ENCODE data around the gene MDGA2.

MDGA2 gene

GRCh38 chr14:47471075-47471474 lies 204.3 kb downstream of the MDGA2 start:
- DNase-seq = no peak

GRCh38 chr14:47466916-47467315 lies 208.5 kb downstream of the MDGA2 start:
- DNase-seq = no peak

GRCh38 chr14:47454025-47454424 lies 221.4 kb downstream of the MDGA2 start:
- DNase-seq = no peak

- no peak for DNase-seq
Observed at GRCh38 chr14:47447076-47447475, 228.3 kb downstream of the MDGA2 start.

GRCh38 chr14:47442211-47442610 lies 233.2 kb downstream of the MDGA2 start:
- no peak for DNase-seq

GRCh38 chr14:47439953-47440352 lies 235.5 kb downstream of the MDGA2 start:
- DNase-seq = no peak

- no peak for DNase-seq
Observed at GRCh38 chr14:47438650-47439140, 236.7 kb downstream of the MDGA2 start.

GRCh38 chr14:47435331-47435965 lies 240.0 kb downstream of the MDGA2 start:
- no peak for DNase-seq

GRCh38 chr14:47427629-47428028 lies 247.8 kb downstream of the MDGA2 start:
- DNase-seq = no peak

- no peak for DNase-seq
Observed at GRCh38 chr14:47425302-47425701, 250.1 kb downstream of the MDGA2 start.

GRCh38 chr14:47422191-47422590 lies 253.2 kb downstream of the MDGA2 start:
- no peak for DNase-seq

GRCh38 chr14:47411523-47411922 lies 263.9 kb downstream of the MDGA2 start:
- no peak for DNase-seq

- DNase-seq = no peak
Observed at GRCh38 chr14:47392326-47392725, 283.1 kb downstream of the MDGA2 start.

- DNase-seq = no peak
Observed at GRCh38 chr14:47390831-47391504, 284.4 kb downstream of the MDGA2 start.

- DNase-seq = no peak
Observed at GRCh38 chr14:47389535-47389934, 285.9 kb downstream of the MDGA2 start.

GRCh38 chr14:47366006-47366405 lies 309.4 kb downstream of the MDGA2 start:
- DNase-seq = no peak

GRCh38 chr14:47365233-47365632 lies 310.2 kb downstream of the MDGA2 start:
- DNase-seq = no peak

- DNase-seq = no peak
Observed at GRCh38 chr14:47353186-47353585, 322.2 kb downstream of the MDGA2 start.

- no peak for DNase-seq
Observed at GRCh38 chr14:47346849-47347248, 328.6 kb downstream of the MDGA2 start.

GRCh38 chr14:47345016-47345415 lies 330.4 kb downstream of the MDGA2 start:
- no peak for DNase-seq

- DNase-seq = no peak
Observed at GRCh38 chr14:47332939-47333338, 342.5 kb downstream of the MDGA2 start.

GRCh38 chr14:47332106-47332505 lies 343.3 kb downstream of the MDGA2 start:
- DNase-seq = no peak

GRCh38 chr14:47328376-47328775 lies 347.0 kb downstream of the MDGA2 start:
- no peak for DNase-seq

GRCh38 chr14:47327336-47327735 lies 348.1 kb downstream of the MDGA2 start:
- no peak for DNase-seq

- DNase-seq = no peak
Observed at GRCh38 chr14:47322751-47323150, 352.7 kb downstream of the MDGA2 start.

Data from stimulated activated CD4-positive, alpha-beta T cell treated with anti-CD3 and anti-CD28 coated beads, Interleukin-4, amount 100 ng/mL, for 4 hours (primary cell).